Measurements from ENCODE around the gene CAMKMT.

CAMKMT gene

DNA sequence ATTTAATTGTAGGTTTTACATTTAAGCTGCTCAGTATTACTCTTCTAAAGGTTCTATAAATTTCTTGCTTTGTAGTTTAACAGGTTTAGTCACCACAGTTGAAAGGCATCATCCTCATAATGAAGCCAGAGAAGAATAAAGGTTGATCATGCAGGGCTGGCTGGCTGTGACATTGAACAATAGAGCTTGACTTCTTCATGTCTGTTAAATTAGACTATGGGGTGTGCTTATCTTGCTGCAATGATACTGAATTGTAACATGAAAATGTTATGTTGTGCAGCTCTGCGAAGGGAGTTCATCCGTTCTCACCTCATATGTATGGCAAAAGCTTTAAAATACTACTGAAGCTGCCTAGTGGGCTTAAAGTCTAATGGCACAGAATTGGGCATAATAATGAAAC, 81.8 kb downstream of the CAMKMT start:
- peak in 4 of 56 donors; percentile 4 to 28 (median 8) for DNase-seq

- DNase-seq: no peak
Measured at GRCh38 chr2:44444881-44445280, 83.1 kb downstream of the CAMKMT start.

DNA sequence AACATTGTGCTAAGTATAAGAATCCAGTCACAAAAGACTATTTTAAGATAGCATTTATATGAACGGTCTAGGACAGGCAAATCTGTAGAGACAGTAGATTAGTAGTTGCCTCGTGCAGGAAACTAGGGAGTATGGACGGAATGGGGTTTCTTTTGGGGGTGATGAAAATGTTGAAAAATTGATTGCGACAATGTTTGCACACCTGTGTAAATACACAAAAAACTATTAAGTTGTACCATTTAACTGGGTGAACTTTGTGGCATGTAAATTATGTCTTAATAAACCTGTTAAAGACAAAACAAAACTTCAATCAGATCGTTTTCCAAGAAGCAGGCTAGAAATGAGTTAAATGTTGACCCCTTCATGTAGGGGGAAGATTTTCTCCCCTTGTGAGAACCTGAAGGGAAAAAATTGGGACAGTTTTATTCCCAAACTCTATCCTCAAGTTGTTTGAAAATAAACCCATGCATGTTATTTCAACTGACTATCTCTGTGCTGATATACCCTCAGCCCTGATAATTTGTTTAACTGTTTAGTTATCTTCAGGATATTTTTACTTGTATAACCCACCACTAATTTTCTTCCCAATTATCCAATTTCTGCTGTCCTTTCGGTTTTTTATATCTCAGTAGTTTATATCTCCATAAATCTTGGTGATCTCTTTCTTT, 87.2 kb downstream of the CAMKMT start:
- no peak for DNase-seq

DNA sequence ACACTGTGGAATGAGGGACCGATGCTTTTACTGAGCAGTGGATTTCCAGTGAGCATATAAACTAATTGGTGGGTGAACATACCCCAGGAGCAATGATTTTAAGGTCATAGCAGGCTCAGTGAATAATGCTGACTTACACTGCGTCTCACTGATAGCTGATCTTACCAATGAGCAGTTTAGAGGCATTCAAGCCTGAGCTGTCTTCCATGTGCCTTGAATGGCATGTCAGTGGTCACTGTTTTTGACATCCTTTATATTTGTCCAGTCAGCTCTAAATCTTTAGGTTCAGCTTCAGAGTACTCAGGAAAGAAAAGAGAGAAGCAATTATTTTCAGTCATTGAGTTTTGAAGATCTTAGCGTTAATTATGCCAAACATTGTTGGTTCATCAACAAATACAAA, 88.3 kb downstream of the CAMKMT start:
- DNase-seq: no peak

DNA sequence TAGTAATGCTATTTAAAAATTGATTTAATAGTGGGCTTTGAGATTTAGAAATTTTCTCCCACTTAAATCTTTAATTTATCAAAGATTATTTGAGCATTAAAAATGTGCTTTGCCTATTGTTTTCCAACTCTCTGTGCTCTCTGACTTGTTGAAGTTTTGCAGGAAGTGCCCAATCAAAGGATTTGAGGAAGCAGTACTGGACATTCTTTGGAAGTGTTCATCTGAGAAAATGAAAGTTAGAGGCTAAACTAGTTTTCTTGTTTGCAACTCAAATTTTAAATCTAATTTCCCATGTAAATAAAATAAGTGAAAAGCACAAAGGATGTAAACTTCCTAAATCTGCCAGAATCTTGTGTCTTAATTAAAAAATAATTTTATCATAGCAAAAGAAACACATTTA, 89.1 kb downstream of the CAMKMT start:
- DNase-seq: no peak

- no peak for DNase-seq
Measured at GRCh38 chr2:44452069-44452583, 90.4 kb downstream of the CAMKMT start.

GRCh38 chr2:44453259-44453658, 91.5 kb downstream of the CAMKMT start:
- DNase-seq: no peak

DNA sequence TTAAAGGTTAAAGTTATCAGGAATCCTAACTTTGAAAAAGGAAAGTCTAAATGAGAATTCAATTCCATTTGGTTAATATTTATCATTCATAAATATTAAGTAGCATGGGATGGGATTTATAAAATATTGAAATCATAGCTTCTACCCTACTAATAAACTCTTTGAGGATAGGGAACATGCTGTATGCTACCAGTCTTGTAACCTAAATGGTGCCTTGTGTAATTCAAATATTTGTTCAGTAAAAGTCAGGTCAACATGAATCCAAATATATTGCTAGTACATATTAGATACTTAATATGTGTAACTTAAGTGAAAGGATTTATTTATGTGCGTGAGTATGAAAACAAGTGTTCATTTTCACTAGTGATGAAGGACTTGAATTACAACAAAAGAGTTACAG, 94.1 kb downstream of the CAMKMT start:
- no peak for DNase-seq

GRCh38 chr2:44456946-44457345, 95.2 kb downstream of the CAMKMT start:
- no peak for DNase-seq

DNA sequence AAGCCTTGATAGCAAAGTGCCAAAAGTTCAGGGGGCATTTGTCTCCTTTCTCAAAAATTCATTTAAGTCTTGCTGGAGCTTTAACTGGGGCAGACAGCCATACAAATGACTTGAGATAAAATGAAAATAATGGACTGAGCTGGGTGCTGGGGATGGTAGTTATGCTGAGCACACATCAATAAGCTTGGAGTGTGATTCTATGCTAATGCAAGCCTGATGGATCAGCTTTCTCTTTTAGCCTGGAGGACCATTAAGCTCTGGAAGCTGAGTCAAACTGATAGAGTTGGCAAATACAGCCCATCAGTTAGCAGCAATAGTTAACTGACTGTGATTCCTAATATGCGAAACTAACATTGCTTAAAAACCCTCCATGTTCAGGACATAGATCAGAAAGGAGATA, 98.0 kb downstream of the CAMKMT start:
- no peak for DNase-seq

DNA sequence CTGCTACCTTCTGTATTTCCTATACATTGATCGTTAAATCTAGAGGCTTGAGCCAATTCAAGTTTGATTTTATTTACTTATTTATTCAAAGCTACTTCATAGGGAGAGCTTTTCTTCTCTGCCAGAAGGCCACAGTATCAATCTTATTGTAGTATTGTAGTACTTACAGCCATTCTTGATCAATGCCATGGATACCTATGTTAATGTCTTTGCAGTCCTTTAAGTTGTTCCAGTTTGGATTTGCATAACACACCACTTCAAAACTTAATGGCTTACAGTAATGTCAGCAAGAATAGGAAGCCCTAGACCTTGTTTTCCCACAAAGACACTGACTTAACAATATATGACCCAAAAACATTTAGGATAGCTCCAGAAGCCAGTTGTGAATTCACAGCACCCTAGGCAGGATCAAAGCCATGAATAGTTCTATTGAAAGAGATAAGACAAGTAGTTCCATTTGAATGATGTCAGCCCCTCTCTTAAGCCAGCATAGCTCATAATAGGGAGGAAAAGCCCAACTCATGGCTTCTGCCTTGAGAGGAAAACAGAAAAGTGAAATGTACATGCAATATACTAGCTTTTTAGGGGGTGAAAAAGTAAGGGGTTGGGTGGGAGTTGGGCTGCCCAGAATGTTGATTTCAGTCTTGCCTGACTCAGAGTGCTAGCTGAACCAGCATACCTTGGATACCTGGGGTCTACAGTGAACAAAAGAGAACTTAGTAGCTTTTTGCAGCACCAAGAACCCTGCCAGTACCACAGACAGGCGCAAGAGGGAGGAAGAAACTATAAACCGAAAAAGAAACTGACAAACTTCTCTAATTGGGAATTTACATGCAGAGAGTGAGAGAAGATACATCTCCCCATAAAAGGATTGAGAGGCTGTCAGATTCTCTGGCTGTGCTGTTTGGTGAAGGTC, 101.4 kb downstream of the CAMKMT start:
- DNase-seq: no peak

- DNase-seq: no peak
Measured at GRCh38 chr2:44464437-44464836, 102.7 kb downstream of the CAMKMT start.

GRCh38 chr2:44470151-44470550, 108.4 kb downstream of the CAMKMT start:
- no peak for DNase-seq

GRCh38 chr2:44477657-44478414, 116.1 kb downstream of the CAMKMT start:
- DNase-seq: no peak

GRCh38 chr2:44479127-44479887, 117.6 kb downstream of the CAMKMT start:
- DNase-seq: peak in 34 of 56 donors; percentile 1 to 67 (median 19)

- DNase-seq: no peak
Measured at GRCh38 chr2:44480068-44480467, 118.3 kb downstream of the CAMKMT start.

- DNase-seq: no peak
Measured at GRCh38 chr2:44487052-44487451, 125.3 kb downstream of the CAMKMT start.

DNA sequence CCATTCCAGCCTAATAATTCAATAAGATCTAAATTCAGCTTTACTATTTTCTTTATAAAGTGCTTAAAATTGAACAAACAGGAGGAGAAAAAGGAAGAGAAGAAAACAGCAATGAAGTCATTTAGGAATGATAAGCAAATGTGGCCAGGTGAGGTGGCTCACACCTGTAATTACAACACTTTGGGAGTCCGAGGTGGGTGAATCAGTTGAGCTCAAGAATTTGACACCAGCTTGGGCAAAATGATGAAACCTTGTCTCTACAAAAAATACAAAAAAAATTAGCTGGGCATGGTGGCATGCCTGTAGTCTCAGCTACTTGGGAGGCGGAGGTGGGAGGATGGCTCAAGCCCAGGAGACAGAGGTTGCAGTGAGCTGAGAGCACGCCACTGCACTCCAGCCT, 129.0 kb downstream of the CAMKMT start:
- DNase-seq: no peak

GRCh38 chr2:44494006-44494405, 132.3 kb downstream of the CAMKMT start:
- no peak for DNase-seq

- DNase-seq: no peak
Measured at GRCh38 chr2:44495035-44495434, 133.3 kb downstream of the CAMKMT start.

DNA sequence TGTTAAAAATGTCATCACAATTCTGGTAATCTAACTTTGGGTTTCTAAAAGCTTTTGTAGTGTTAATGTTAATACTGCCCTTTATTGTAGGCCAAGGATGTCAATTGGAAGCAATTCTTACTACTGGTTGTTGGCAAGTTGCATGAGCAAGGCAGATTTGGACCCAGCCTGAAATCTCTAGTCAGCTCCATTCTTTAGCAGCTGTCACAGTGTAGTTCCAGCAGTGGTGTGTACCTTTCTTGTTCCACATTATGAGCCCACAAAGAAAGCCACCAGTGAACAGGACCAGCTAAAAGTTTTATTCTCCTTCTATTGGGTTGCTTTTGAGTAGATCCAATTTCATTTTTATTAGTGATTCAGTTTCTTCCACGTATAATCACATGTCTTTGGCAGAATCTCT, 133.8 kb downstream of the CAMKMT start:
- no peak for DNase-seq
